H1 (cell line): ENCODE measurements around the gene GABRG3. TPM values are rescaled to one million over a fixed set of nuclear protein-coding genes. Genes with fewer than 3 reads are reported as not detected.

Experiments
- BCL11A ChIP-seq, 2 experiments: IDR thresholded peaks; one replicate each; pipeline ENCODE4 v1.6.1; 2011; ENCODE audit warnings: low read depth in 2 of 2, low read length in 2 of 2, mild to moderate bottlenecking in 2 of 2
- CTBP2 ChIP-seq: IDR thresholded peaks from 2 replicates; pipeline ENCODE4 v1.7.0; 2011; ENCODE audit warnings: borderline replicate concordance, mild to moderate bottlenecking, moderate library complexity, mixed read lengths, low read length; ENCODE audit not compliant: insufficient read depth, insufficient read length
- EP300 ChIP-seq, 2 experiments: IDR thresholded peaks; 1 replicate in 1 of 2; 2 replicates in 1 of 2; pipeline ENCODE4 v1.6.1; 2011 to 2012; ENCODE audit warnings: low read depth in 2 of 2, low read length in 2 of 2, mild to moderate bottlenecking in 2 of 2, borderline replicate concordance in 1 of 2, inconsistent platforms in 1 of 2, moderate library complexity in 1 of 2
- polyA plus RNA-seq, 7 experiments: library from polyadenylated mRNA; depleted of rRNA in 3 of 7; stranded (reverse) in 5 of 7; unstranded in 2 of 7; fragments of >200 nt in 5 of 7; fragments of 200-250 nt in 2 of 7; gene quantifications; 1 replicate in 5 of 7; 2 replicates in 1 of 7; 4 replicates in 1 of 7; pipeline versions ENCODE4 v1.2.1 to v1.2.3, GENCODE V29; 2011 to 2013; ENCODE audit warnings: missing spikeins in 2 of 7, mixed read lengths in 2 of 7
- total RNA-seq: library from RNA; stranded (reverse); fragmentation: NEBNext Ultra II Directional; extraction: Animal tissue kit (Norgen Biotek cat#: 25700); gene quantifications from 2 replicates; pipeline ENCODE4 v1.2.1, GENCODE V29; 2021

Gene GABRG3
- total and polyA plus RNA-seq, 2 of the 8 experiments (the other 6 are each of a cell fraction or from before 2014, with no cell fraction given): 0.17 to 0.80 TPM

GRCh38 chr15:26937134-26937533 is 33.8 kb upstream of the GABRG3 start (continued):
- TF ChIP-seq CTBP2 (no peak), BCL11A (IDR thresholded peaks at IDR 0.05; ENCODE audit: low read depth in 2 of 2, low read length in 2 of 2) (no peak), EP300 (IDR thresholded peaks at IDR 0.05; ENCODE audit: borderline replicate concordance in 1 of 2, low read depth in 2 of 2, low read length in 2 of 2) (no peak)
